ENCODE data around the gene SETD5.

DNA sequence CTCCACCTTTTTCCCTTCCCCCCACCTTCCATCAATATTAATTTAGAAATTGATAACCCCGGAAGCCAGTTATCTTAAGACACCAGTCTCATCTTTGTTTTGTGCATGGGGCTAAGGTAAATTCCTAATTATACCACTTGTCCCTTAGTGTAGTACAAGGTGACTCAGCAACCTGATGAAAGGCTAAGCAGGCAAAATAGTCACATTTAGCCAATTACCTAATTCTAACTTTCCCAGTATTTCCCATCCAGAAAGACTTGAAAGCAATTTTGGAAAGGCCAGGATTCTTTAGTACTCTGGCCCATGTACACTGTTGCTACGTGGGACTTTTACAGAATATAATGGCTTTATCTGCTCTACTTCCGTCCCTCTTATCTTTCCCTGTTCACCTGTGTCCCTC lies 72.6 kb downstream of the SETD5 start:
- TF ChIP-seq POLR2A (IDR thresholded peaks at IDR 0.05; ENCODE audit: low read depth, low read length) (no peak), POLR2AphosphoS5 (IDR thresholded peaks at IDR 0.05; ENCODE audit: low read depth, low read length) (no peak), TAF1 (IDR thresholded peaks at IDR 0.05; ENCODE audit: borderline replicate concordance, low read depth, low read length) (no peak)

All from GM12892 (cell line).